RKO (cell line): Measurements from ENCODE around the gene SORCS2.

Experiments used
- DNase-seq: peaks from one replicate; pipeline ENCODE4 v3.0.0-alpha.2; 2016; ENCODE audit warnings: low spot score

SORCS2 gene

GRCh38 chr4:7710126-7710525, 517.8 kb downstream of the SORCS2 start:
- no peak for DNase-seq

GRCh38 chr4:7710576-7711306, 518.4 kb downstream of the SORCS2 start:
- DNase-seq, result no peak

- no peak for DNase-seq
Observed at GRCh38 chr4:7711307-7711963, 519.1 kb downstream of the SORCS2 start.

- no peak for DNase-seq
Observed at GRCh38 chr4:7712021-7712671, 519.8 kb downstream of the SORCS2 start.

- DNase-seq, result no peak
Observed at GRCh38 chr4:7713757-7714156, 521.4 kb downstream of the SORCS2 start.

- no peak for DNase-seq
Observed at GRCh38 chr4:7714176-7714575, 521.8 kb downstream of the SORCS2 start.

- DNase-seq, result no peak
Observed at GRCh38 chr4:7714738-7715137, 522.4 kb downstream of the SORCS2 start.

GRCh38 chr4:7715271-7716009, 523.1 kb downstream of the SORCS2 start:
- no peak for DNase-seq

- DNase-seq, result no peak
Observed at GRCh38 chr4:7716010-7716721, 523.8 kb downstream of the SORCS2 start.

- DNase-seq, result no peak
Observed at GRCh38 chr4:7717161-7717560, 524.8 kb downstream of the SORCS2 start.

- DNase-seq, result no peak
Observed at GRCh38 chr4:7717946-7718490, 525.7 kb downstream of the SORCS2 start.

GRCh38 chr4:7719354-7720174, 527.2 kb downstream of the SORCS2 start:
- DNase-seq, result peak; percentile 16

- peak; percentile 25 for DNase-seq
Observed at GRCh38 chr4:7721984-7722551, 529.7 kb downstream of the SORCS2 start.

GRCh38 chr4:7722766-7723387, 530.5 kb downstream of the SORCS2 start:
- DNase-seq, result no peak

- DNase-seq, result no peak
Observed at GRCh38 chr4:7723625-7724024, 531.3 kb downstream of the SORCS2 start.

GRCh38 chr4:7725951-7726350, 533.6 kb downstream of the SORCS2 start:
- DNase-seq, result peak; percentile 68

- no peak for DNase-seq
Observed at GRCh38 chr4:7726665-7727413, 534.5 kb downstream of the SORCS2 start.

GRCh38 chr4:7727749-7728148, 535.4 kb downstream of the SORCS2 start:
- peak; percentile 26 for DNase-seq

- DNase-seq, result no peak
Observed at GRCh38 chr4:7731437-7731836, 539.1 kb downstream of the SORCS2 start.
